MM.1S (cell line): ENCODE measurements around the gene CAPN9.

Experiments
- DNase-seq: peaks from one replicate; pipeline ENCODE4 v3.0.0-alpha.2; 2015
- H2AFZ ChIP-seq: fragments of 300-600 bp; sonication (generic); 2 replicates; pipeline ENCODE4 v1.6.0; 2016; ENCODE audit warnings: antibody characterized with exemption, low read length
- H3F3A ChIP-seq: fragments of 300-600 bp; sonication (generic); 2 replicates; pipeline ENCODE4 v1.6.1; 2016; ENCODE audit warnings: mild to moderate bottlenecking, antibody characterized with exemption, low read length, moderate library complexity, mixed read lengths; ENCODE audit not compliant: insufficient read depth
- H3K27ac ChIP-seq: fragments of 300-600 bp; sonication (generic); 2 replicates; pipeline ENCODE4 v1.5.1; 2016; ENCODE audit warnings: mild to moderate bottlenecking, low read length
- H3K27me3 ChIP-seq: fragments of 300-600 bp; sonication (generic); replicated peaks from 2 replicates; pipeline ENCODE4 v1.6.0; 2016; ENCODE audit warnings: low read length; ENCODE audit not compliant: insufficient read depth
- H3K36me3 ChIP-seq: fragments of 300-600 bp; sonication (generic); replicated peaks from 2 replicates; pipeline ENCODE4 v1.6.1; 2016; ENCODE audit warnings: mild to moderate bottlenecking, low read length, mixed read lengths; ENCODE audit not compliant: insufficient read depth
- H3K4me1 ChIP-seq: fragments of 300-600 bp; sonication (generic); 2 replicates; pipeline ENCODE4 v1.6.1; 2016; ENCODE audit warnings: low read length, mixed read lengths
- H3K4me2 ChIP-seq: fragments of 300-600 bp; sonication (generic); 2 replicates; pipeline ENCODE4 v1.6.0; 2016; ENCODE audit warnings: low read depth, low read length
- H3K4me3 ChIP-seq: fragments of 300-600 bp; sonication (generic); 2 replicates; pipeline ENCODE4 v1.5.1; 2016; ENCODE audit warnings: low read length, mixed read lengths
- H3K79me2 ChIP-seq: fragments of 300-600 bp; sonication (generic); 2 replicates; pipeline ENCODE4 v1.6.1; 2016; ENCODE audit warnings: mixed run types, low read length, mixed read lengths
- H3K9ac ChIP-seq: fragments of 300-600 bp; sonication (generic); 2 replicates; pipeline ENCODE4 v1.6.1; 2016; ENCODE audit warnings: low read length, mixed read lengths
- H3K9me2 ChIP-seq: fragments of 300-600 bp; sonication (generic); replicated peaks from 2 replicates; pipeline ENCODE4 v1.6.1; 2016; ENCODE audit warnings: mild to moderate bottlenecking, low read length, mixed read lengths; ENCODE audit not compliant: insufficient read depth
- H3K9me3 ChIP-seq: fragments of 300-600 bp; sonication (generic); replicated peaks from 2 replicates; pipeline ENCODE4 v1.6.1; 2016; ENCODE audit warnings: mild to moderate bottlenecking, low read length, mixed read lengths; ENCODE audit not compliant: insufficient read depth
- H4K20me1 ChIP-seq: fragments of 300-600 bp; sonication (generic); 2 replicates; pipeline ENCODE4 v1.6.1; 2016; ENCODE audit warnings: mild to moderate bottlenecking, low read length, moderate library complexity, mixed read lengths; ENCODE audit not compliant: insufficient read depth
- EZH2 ChIP-seq: fragments of 300-600 bp; sonication (generic); optimal IDR thresholded peaks from 2 replicates; pipeline ENCODE3; 2017; ENCODE audit warnings: low read depth, mild to moderate bottlenecking, antibody characterized with exemption, low read length, mixed read lengths
- EZH2phosphoT487 ChIP-seq: fragments of 300-600 bp; sonication (generic); IDR thresholded peaks from 2 replicates; pipeline ENCODE4 v1.6.1; 2018; ENCODE audit warnings: antibody characterized with exemption, low read length
- TF ChIP-seq, protein P1 (sequence below): fragments of 300-600 bp; sonication (generic); IDR thresholded peaks from 2 replicates; pipeline ENCODE4 v1.5.1; 2016; ENCODE audit warnings: antibody characterized with exemption, low read length, mixed read lengths

The CAPN9 gene

DNA sequence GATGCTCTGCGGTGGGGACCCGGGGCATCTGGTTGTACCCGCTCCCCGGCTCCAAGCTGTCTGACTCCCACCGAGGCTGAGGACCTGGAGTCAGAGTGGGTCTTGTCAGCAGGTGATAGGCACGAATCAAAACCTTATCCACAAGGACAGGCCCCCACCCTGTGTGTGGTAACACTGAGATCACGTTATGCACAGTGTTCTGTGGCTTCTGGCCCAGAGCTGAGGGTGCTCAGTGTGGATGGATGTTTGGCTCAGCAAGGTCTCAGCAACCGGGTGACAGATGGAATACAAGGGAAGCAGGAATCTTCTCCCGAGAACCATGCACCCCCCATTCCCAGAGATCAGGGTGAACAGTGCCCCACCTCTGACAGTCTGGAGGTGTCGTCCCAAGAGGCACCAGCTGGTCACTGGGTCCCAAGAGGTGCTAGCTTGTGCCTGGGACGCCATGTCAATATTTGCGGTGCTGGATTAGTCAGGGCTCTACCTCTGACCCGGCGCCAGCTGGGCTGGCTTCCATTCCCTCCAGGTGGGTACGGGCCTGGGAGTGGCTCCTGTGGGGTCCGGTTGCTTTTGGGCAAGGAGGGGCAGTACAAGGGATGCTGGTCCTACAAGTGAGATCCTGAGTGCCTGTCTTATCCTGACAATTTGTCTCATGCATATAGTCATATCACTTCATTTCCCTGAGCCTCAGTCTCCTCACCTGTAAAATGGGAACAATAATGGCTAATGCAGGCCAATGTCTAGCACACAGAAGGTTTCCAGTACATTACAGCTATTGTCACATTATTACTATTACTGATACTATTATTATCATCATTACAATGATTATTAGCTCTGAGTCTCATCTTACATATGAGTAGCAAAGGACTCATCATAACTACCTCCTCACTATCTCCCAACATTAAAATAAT is 957 bp downstream of the CAPN9 start:
- H3K27me3 ChIP-seq = no peaks in the 10 kb centered on the region
- H3K9ac ChIP-seq = no peak overlapping the region
- H3K27ac ChIP-seq = no peak overlapping the region
- H3K9me3 ChIP-seq = no peaks in the 10 kb centered on the region
- H3K4me2 ChIP-seq = no peak overlapping the region
- no peak overlapping the region for H2AFZ ChIP-seq
- no peaks in the 10 kb centered on the region for H3K9me2 ChIP-seq
- TF ChIP-seq EZH2phosphoT487 (no peak), EZH2 (no peak)
- TF ChIP-seq, protein P1, sequence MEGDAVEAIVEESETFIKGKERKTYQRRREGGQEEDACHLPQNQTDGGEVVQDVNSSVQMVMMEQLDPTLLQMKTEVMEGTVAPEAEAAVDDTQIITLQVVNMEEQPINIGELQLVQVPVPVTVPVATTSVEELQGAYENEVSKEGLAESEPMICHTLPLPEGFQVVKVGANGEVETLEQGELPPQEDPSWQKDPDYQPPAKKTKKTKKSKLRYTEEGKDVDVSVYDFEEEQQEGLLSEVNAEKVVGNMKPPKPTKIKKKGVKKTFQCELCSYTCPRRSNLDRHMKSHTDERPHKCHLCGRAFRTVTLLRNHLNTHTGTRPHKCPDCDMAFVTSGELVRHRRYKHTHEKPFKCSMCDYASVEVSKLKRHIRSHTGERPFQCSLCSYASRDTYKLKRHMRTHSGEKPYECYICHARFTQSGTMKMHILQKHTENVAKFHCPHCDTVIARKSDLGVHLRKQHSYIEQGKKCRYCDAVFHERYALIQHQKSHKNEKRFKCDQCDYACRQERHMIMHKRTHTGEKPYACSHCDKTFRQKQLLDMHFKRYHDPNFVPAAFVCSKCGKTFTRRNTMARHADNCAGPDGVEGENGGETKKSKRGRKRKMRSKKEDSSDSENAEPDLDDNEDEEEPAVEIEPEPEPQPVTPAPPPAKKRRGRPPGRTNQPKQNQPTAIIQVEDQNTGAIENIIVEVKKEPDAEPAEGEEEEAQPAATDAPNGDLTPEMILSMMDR = no peak
- no peaks in the 10 kb centered on the region for H3K4me1 ChIP-seq
- no peaks in the 10 kb centered on the region for H3K79me2 ChIP-seq
- H3K36me3 ChIP-seq = no peaks in the 10 kb centered on the region
- no peak overlapping the region for H3K4me3 ChIP-seq
- H3F3A ChIP-seq = no peaks in the 10 kb centered on the region
- no peak for DNase-seq
- no peaks in the 10 kb centered on the region for H4K20me1 ChIP-seq

DNA sequence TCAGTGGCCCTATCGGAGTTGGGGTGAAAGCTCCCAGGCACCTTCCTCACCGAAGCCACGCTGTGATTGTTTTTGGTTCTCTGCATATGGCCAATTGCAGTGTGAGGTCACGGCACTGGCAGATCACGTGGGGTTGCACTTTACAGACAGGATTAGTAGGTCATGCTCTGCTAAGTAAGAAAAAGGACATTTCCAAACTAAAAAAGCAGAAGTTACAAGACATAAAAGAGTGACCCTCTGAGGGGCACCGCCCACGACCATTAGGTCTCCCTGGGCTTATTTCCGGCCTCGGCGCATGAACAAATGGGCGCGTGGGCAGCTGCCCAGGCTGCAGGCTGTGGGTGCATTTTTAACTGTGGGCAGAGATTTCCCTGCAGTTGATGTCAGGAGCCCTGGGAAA is 2.0 kb downstream of the CAPN9 start:
- H3K36me3 ChIP-seq = no peaks in the 10 kb centered on the region
- no peaks in the 10 kb centered on the region for H3K27me3 ChIP-seq
- H3K4me1 ChIP-seq = no peaks in the 10 kb centered on the region
- H3K4me2 ChIP-seq = no peak overlapping the region
- H3K79me2 ChIP-seq = no peaks in the 10 kb centered on the region
- H3F3A ChIP-seq = no peaks in the 10 kb centered on the region
- no peaks in the 10 kb centered on the region for H3K9me3 ChIP-seq
- no peak for DNase-seq
- no peak for TF ChIP-seq EZH2phosphoT487
- TF ChIP-seq, protein P1 = no peak
- TF ChIP-seq EZH2 = no peak
- H4K20me1 ChIP-seq = no peaks in the 10 kb centered on the region
- no peak overlapping the region for H3K9ac ChIP-seq
- H3K4me3 ChIP-seq = no peak overlapping the region
- H3K9me2 ChIP-seq = no peaks in the 10 kb centered on the region
- no peak overlapping the region for H2AFZ ChIP-seq
- no peak overlapping the region for H3K27ac ChIP-seq

DNA sequence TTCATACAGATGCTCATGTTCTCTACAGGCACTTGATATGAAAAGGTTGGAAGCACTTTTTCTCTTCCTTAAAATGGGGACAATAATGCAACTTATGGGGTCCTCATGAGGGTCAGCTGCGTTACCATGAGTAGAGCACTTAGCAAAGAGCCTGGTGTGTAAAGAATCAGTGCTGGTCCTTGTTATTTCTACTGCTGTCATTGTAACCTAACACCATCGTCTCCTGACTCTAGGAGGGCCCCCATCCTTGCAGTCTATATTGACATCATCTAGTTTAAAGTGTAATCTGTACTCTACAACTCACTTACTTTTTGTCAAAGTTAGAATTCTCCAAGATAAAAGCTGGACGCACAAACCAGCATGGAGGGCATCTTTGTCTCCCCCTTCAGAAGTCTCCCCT is 2.4 kb downstream of the CAPN9 start:
- Histone ChIP-seq H3K36me3 (no peaks in the 10 kb centered on the region), H3K27me3 (no peaks in the 10 kb centered on the region), H3K9me2 (no peaks in the 10 kb centered on the region), H3K27ac (no peak overlapping the region), H3K4me3 (no peak overlapping the region), H3K9me3 (no peaks in the 10 kb centered on the region), H2AFZ (no peak overlapping the region), H4K20me1 (no peaks in the 10 kb centered on the region), H3K4me2 (no peak overlapping the region), H3K4me1 (no peaks in the 10 kb centered on the region), H3K9ac (no peak overlapping the region), H3K79me2 (no peaks in the 10 kb centered on the region), H3F3A (no peaks in the 10 kb centered on the region)
- TF ChIP-seq, protein P1 = no peak
- TF ChIP-seq EZH2 (no peak), EZH2phosphoT487 (no peak)
- no peak for DNase-seq
